ENCODE data around the gene PPIC. TPM values are rescaled to one million over a fixed set of nuclear protein-coding genes. Genes with fewer than 3 reads are reported as not detected.

Gene PPIC
- total RNA-seq, 4 donors from 2014 or later: 11.3 to 17.5 (median 15.8) TPM

GRCh38 chr5:123007754-123008153 is 28.8 kb downstream of the PPIC start:
- H3K4me3 ChIP-seq (ENCODE audit: low read depth, poor library complexity, severe bottlenecking): no peak overlapping the region
- intact Hi-C loops (cut with DNase I; ENCODE audit: low total_unique reads): no loop called here
- no peak for TF ChIP-seq CTCF (IDR thresholded peaks at IDR 0.05)
- 92 to 95% methylated on average over 6 of the region's 6 CpGs for WGBS, 2 donors
- no peak for DNase-seq (ENCODE audit: low spot score in 2 of 2)

DNA sequence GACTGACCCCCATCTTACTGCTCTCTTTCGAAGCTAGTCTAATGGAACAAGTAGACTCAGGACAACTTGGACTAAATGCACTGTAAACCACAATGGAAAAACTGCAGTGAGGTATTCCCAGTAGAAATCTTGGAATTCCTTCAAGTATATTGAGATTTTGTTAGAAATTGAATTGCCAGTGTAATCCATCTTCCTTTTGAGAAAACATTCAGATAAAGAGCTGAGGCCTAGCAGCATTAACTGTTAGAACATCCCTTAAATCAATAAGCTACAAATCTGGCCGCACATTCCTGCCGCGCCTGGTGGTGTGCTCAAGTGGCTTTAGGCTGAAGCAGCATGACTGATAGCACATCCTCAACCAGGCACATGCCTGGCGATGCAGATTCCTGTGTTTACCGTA is 29.3 kb downstream of the PPIC start:
- H3K4me3 ChIP-seq (ENCODE audit: low read depth, poor library complexity, severe bottlenecking): no peak overlapping the region
- intact Hi-C loops (cut with DNase I; ENCODE audit: low total_unique reads): no loop called here
- WGBS, 2 donors: 94 to 95% methylated on average over 6 of the region's 6 CpGs
- TF ChIP-seq CTCF (IDR thresholded peaks at IDR 0.05) (no peak), POLR2A (IDR thresholded peaks at IDR 0.05) (no peak)
- no peak for DNase-seq (ENCODE audit: low spot score in 2 of 2)

- WGBS, 2 donors: 81 to 88% methylated on average over 7 of the region's 7 CpGs
- intact Hi-C loops (cut with DNase I; ENCODE audit: low total_unique reads): loop anchor here (2.0 kb wide), 1 partner anchor 67 kb away; no protein-coding TSS in a partner anchor
These were observed 34.7 kb downstream of the PPIC start for GRCh38 chr5:123001808-123002207.

DNA sequence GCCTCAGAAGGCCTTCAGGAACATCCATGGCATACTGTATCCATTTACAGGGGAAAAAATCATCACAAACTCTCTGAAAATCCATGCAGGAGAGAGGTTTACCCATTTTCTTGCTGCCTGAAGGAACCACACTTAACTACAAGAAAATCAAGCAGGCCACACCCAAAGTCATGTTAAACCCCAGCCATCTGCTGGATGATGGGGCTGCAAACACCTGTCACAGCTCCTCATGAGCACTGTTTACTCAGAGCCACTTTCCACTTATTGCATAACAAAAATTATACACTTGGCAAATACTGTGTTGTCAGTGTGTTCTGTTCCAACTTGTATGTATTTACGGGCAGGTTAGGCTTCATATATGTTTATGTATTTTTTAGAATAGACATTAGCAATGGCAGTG is 35.8 kb downstream of the PPIC start:
- intact Hi-C loops (cut with DNase I; ENCODE audit: low total_unique reads): no loop called here
- DNase-seq (ENCODE audit: low spot score in 2 of 2): no peak
- H3K4me3 ChIP-seq (ENCODE audit: low read depth, poor library complexity, severe bottlenecking): no peak overlapping the region
- TF ChIP-seq POLR2A (IDR thresholded peaks at IDR 0.05) (no peak), CTCF (IDR thresholded peaks at IDR 0.05) (no peak)
- whole genome bisulfite sequencing, 2 donors: 64 to 74% methylated on average over 1 of the region's 1 CpG

More at GRCh38 chr5:123001808-123002207, 34.7 kb downstream of the PPIC start:
- H3K4me3 ChIP-seq (ENCODE audit: low read depth, poor library complexity, severe bottlenecking): no peak overlapping the region
- no peak for DNase-seq (ENCODE audit: low spot score in 2 of 2)
- TF ChIP-seq POLR2A (IDR thresholded peaks at IDR 0.05) (no peak), CTCF (IDR thresholded peaks at IDR 0.05) (no peak)

- TF ChIP-seq CTCF (IDR thresholded peaks at IDR 0.05) (no peak), POLR2A (IDR thresholded peaks at IDR 0.05) (no peak)
- intact Hi-C loops (cut with DNase I; ENCODE audit: low total_unique reads): no loop called here
- WGBS, 2 donors: 70 to 75% methylated on average over 10 of the region's 10 CpGs
- H3K4me3 ChIP-seq (ENCODE audit: low read depth, poor library complexity, severe bottlenecking): no peak overlapping the region
- DNase-seq (ENCODE audit: low spot score in 2 of 2): peak in 1 of 2 donors; percentile 18
These were observed 36.5 kb downstream of the PPIC start for GRCh38 chr5:122999947-123000563.

DNA sequence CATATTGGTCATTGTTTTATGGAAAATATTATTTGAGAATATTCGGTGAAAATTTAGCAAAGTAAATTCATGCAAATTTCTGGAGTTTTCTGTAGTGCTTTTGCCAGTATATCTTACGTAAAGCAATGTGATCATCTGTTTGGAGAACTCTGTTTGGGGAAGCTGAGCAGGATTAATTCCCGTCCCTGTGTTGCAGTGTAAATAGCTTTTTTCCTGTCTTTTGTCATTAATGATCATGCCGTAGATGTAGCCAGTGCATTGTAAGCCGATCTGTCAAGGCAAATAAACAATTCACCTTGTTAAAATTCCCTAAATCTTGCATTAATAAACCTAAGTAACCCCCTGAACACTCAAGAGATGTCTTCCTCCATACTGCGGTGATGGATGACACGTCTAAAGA is 39.2 kb downstream of the PPIC start:
- 80 to 84% methylated on average over 7 of the region's 7 CpGs for WGBS, 2 donors

More for the DNA sequence above, 39.2 kb downstream of the PPIC start:
- no peak overlapping the region for H3K4me3 ChIP-seq (ENCODE audit: low read depth, poor library complexity, severe bottlenecking)
- intact Hi-C loops (cut with DNase I; ENCODE audit: low total_unique reads): no loop called here
- no peak for TF ChIP-seq POLR2A (IDR thresholded peaks at IDR 0.05)
- TF ChIP-seq CTCF (IDR thresholded peaks at IDR 0.05): no peak
- DNase-seq (ENCODE audit: low spot score in 2 of 2): no peak
